ENCODE results near the gene LINGO3.

GRCh38 chr19:2344381-2344870 is 36.5 kb upstream of the LINGO3 start:
- TF ChIP-seq POLR2A (IDR thresholded peaks at IDR 0.05) (no peak), POLR2AphosphoS5 (IDR thresholded peaks at IDR 0.05) (no peak)
- TF ChIP-seq, protein P1, sequence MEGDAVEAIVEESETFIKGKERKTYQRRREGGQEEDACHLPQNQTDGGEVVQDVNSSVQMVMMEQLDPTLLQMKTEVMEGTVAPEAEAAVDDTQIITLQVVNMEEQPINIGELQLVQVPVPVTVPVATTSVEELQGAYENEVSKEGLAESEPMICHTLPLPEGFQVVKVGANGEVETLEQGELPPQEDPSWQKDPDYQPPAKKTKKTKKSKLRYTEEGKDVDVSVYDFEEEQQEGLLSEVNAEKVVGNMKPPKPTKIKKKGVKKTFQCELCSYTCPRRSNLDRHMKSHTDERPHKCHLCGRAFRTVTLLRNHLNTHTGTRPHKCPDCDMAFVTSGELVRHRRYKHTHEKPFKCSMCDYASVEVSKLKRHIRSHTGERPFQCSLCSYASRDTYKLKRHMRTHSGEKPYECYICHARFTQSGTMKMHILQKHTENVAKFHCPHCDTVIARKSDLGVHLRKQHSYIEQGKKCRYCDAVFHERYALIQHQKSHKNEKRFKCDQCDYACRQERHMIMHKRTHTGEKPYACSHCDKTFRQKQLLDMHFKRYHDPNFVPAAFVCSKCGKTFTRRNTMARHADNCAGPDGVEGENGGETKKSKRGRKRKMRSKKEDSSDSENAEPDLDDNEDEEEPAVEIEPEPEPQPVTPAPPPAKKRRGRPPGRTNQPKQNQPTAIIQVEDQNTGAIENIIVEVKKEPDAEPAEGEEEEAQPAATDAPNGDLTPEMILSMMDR (IDR thresholded peaks at IDR 0.05 in 8 of 11, conservative IDR thresholded peaks at IDR 0.05 in 3 of 11): no peak

Data from spleen (tissue), 7 donors.